Measurements from ENCODE around the gene PI4K2B. TPM values are rescaled to one million over a fixed set of nuclear protein-coding genes. Genes with fewer than 3 reads are reported as not detected.

PI4K2B gene
- total RNA-seq (10 to 100 TPM; 10.7 to 31.9 (median 11.9) TPM), polyA plus RNA-seq (10 to 100 TPM in 1 of 2 donors, 1 to 10 TPM in 1; 7.2 to 12.1 TPM), total RNA-seq (25.2 reads per million, percentile 56 among the genes with 10 or more reads in this experiment)

DNA sequence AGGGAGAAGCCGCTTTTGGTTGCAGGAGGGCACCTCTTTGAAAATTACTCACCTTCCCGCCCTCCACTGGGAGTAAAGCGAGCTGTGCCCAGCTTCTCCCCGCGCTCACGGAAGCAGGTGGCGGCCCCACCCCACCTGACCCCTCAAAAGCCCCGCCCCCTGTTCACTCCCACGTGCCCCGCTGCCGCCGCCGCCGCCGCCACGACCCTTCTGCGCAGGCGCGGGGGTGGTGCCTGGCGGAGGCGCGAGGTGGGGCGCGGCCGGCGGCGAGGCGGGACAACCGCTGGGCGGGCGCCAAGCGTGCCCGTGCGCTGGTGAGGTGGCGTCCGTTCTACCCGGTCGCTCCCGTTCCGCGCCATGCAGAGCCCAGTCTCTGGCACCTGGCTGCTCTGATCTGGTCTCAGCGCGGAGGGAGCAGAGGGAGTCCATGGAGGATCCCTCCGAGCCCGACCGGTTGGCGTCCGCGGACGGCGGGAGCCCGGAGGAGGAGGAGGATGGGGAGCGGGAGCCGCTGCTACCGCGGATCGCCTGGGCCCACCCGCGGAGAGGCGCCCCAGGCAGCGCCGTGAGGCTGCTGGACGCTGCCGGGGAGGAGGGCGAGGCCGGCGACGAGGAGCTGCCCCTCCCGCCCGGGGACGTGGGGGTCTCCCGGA is at the start of gene PI4K2B:
TSS of gene PI4K2B (plus strand) at position 297 of the 653 bp plus-strand sequence. CDS start at position 428, 131 bp downstream.
- H3K9me3 ChIP-seq (ENCODE audit: control insufficient read depth in 2 of 3, low read length in 3 of 3) = no peaks in the 10 kb centered on the region
- ChIA-PET POLR2A (interaction anchor here (0.6 to 3.9 kb wide), 5 partner anchors 11 to 78 kb away, joined by 3 to 54 read pairs (median 4); partner anchors contain the start of genes SEPSECS and ZCCHC4), CTCF (interaction anchor here (1.7 to 2.0 kb wide), 4 partner anchors 54 to 79 kb away, joined by 4 to 12 read pairs (median 8); partner anchors contain the start of gene ZCCHC4)
- H3K4me3 Mint-ChIP-seq = peak within 1 kb of the TSS; percentile 86 to 99 (median 94)
- intact Hi-C loops (cut with micrococcal nuclease) = loop anchor here (1.0 to 10.0 kb wide), 14 partner anchors 19 to 1627 kb away; partner anchors contain the start of genes ANAPC4 (in 2 of the 2), SEPSECS (in 2 of the 2), TBC1D19 (in 2 of the 2) and ZCCHC4 (in 2 of the 2)
- peak within 1 kb of the TSS; percentile 89 for H3K27ac ChIP-seq (ENCODE audit: low read depth, low read length)
- H3K9me3 Mint-ChIP-seq = peaks cover 0 to 12% (median 5%) of the 10 kb centered on the region in 11 donors
- DNase-seq = peak; percentile 88 to 99 (median 95)
- peaks cover 16 to 29% of the 10 kb centered on the region in 2 donors for H3K4me1 ChIP-seq (ENCODE audit: control insufficient read depth in 2 of 2, insufficient read depth in 2 of 2, low read length in 2 of 2)
- peak within 1 kb of the TSS; percentile 80 for H3K4me3 ChIP-seq (ENCODE audit: low read length)
- H3K4me1 Mint-ChIP-seq = peaks cover 16 to 57% (median 44%) of the 10 kb centered on the region in 7 donors
- no peaks in the 10 kb centered on the region for H3K27me3 ChIP-seq (ENCODE audit: control insufficient read depth in 2 of 2, insufficient read depth in 2 of 2, low read length in 2 of 2)
- H3K36me3 Mint-ChIP-seq = peaks cover 5 to 47% (median 23%) of the 10 kb centered on the region in 5 donors
- peak; percentile 92 for ATAC-seq
- peak within 1 kb of the TSS; percentile 89 to 98 (median 95) for H3K27ac Mint-ChIP-seq
- no peaks in the 10 kb centered on the region for H3K27me3 Mint-ChIP-seq
- H3K36me3 ChIP-seq (ENCODE audit: control insufficient read depth in 2 of 3, insufficient read depth in 3 of 3, low read length in 3 of 3) = peaks cover 0 to 3% (median 0%) of the 10 kb centered on the region in 3 experiments

DNA sequence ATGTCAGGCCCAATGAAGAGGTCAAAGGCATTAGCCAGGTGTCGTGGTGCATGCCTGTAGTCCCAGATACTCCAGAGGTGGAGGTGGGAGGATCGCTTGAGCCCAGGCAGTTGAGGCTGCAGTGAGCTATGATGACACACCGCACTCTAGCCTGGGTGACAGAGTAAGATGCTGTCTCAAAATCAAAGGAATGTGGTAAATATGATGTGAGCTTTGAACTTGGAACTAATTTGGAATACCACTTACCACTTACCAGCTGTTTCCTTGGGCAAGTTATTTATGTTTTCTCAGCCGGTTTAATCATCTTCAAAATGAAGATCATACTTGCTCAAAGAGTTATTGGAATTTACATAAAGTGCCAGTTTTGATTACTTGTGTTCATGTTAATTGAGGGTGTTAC is 49.8 kb upstream of the PI4K2B start:
- Histone ChIP-seq H3K4me1 (ENCODE audit: control insufficient read depth in 2 of 2, insufficient read depth in 2 of 2, low read length in 2 of 2) (peaks cover 4% of the 10 kb centered on the region in 2 donors), H3K4me3 (ENCODE audit: low read length) (no peak overlapping the region), H3K27ac (ENCODE audit: low read depth, low read length) (no peak overlapping the region), H3K27me3 (ENCODE audit: control insufficient read depth in 2 of 2, insufficient read depth in 2 of 2, low read length in 2 of 2) (no peaks in the 10 kb centered on the region), H3K9me3 (ENCODE audit: control insufficient read depth in 2 of 3, low read length in 3 of 3) (no peaks in the 10 kb centered on the region), H3K36me3 (ENCODE audit: control insufficient read depth in 2 of 3, insufficient read depth in 3 of 3, low read length in 3 of 3) (no peaks in the 10 kb centered on the region)
- ATAC-seq (no peak), DNase-seq (no peak)
- H3K36me3 Mint-ChIP-seq = peaks cover 0 to 15% (median 0%) of the 10 kb centered on the region in 5 donors
- POLR2A ChIA-PET = no interaction called here
- no peaks in the 10 kb centered on the region for H3K27me3 Mint-ChIP-seq
- no peak overlapping the region for H3K4me3 Mint-ChIP-seq
- peaks cover 0 to 2% (median 0%) of the 10 kb centered on the region in 11 donors for H3K9me3 Mint-ChIP-seq
- intact Hi-C loops (cut with micrococcal nuclease) = no loop called here
- CTCF ChIA-PET = interaction anchor here (0.6 kb wide), 1 partner anchor 24 kb away, joined by 3 read pairs; the partner anchor contains the start of gene SEPSECS
- H3K4me1 Mint-ChIP-seq = peaks cover 11 to 44% (median 32%) of the 10 kb centered on the region in 7 donors
- H3K27ac Mint-ChIP-seq = peak overlapping the region in 1 of 9 donors; percentile 5

DNA sequence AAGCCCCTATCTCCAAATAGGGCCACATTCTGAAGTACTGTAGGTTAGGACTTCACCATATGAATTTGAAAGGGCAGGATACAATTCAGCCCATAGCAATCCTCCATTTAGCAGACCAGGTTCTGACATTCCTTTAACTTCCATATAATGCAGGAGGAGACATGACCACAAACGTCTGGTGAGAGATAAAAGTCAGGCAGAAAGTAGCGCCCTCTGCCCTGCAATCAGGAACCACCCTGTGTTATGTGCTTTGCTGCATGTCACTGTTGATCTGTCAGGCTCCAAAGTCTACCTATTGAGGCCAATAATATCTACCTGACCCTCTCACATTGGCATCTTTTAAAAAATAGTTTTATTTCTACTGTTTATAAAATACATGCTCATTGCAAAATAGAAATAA is 43.4 kb upstream of the PI4K2B start:
- Mint-ChIP-seq H3K4me3 (no peak overlapping the region), H3K36me3 (peaks cover 0 to 18% (median 0%) of the 10 kb centered on the region in 5 donors), H3K27ac (no peak overlapping the region), H3K9me3 (no peaks in the 10 kb centered on the region), H3K27me3 (no peaks in the 10 kb centered on the region), H3K4me1 (peaks cover 0 to 16% (median 8%) of the 10 kb centered on the region in 7 donors)
- intact Hi-C loops (cut with micrococcal nuclease) = loop anchor here in 1 of 2 donors (5.0 kb wide), 1 partner anchor 37 kb away; no protein-coding TSS in a partner anchor
- ChIA-PET POLR2A (interaction anchor here (1.0 kb wide), 1 partner anchor 12 kb away, joined by 3 read pairs; no protein-coding TSS in a partner anchor), CTCF (no interaction called here)
- no peak for DNase-seq
- Histone ChIP-seq H3K9me3 (ENCODE audit: control insufficient read depth in 2 of 3, low read length in 3 of 3) (no peaks in the 10 kb centered on the region), H3K4me1 (ENCODE audit: control insufficient read depth in 2 of 2, insufficient read depth in 2 of 2, low read length in 2 of 2) (no peaks in the 10 kb centered on the region), H3K36me3 (ENCODE audit: control insufficient read depth in 2 of 3, insufficient read depth in 3 of 3, low read length in 3 of 3) (no peaks in the 10 kb centered on the region), H3K27me3 (ENCODE audit: control insufficient read depth in 2 of 2, insufficient read depth in 2 of 2, low read length in 2 of 2) (no peaks in the 10 kb centered on the region), H3K4me3 (ENCODE audit: low read length) (no peak overlapping the region), H3K27ac (ENCODE audit: low read depth, low read length) (no peak overlapping the region)
- no peak for ATAC-seq

DNA sequence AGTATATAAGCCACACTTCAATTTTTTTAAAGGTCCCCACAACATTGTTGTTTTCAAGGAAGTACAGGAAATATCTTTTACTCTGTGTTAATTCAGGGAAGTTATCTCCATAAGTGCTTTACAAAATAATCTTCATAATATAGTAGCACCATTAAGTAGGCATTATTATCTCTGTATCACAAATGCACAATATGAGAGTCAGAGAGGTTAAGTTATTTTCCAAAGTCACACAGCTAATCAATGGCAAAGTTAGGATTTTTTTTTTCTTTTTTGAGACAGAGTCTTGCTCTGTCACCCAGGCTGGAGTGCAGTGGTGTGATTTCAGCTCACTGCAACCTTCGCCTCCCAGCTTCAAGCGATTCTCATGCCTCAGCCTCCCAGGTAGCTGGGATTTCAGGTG is 35.1 kb upstream of the PI4K2B start:
- intact Hi-C loops (cut with micrococcal nuclease) = no loop called here
- Histone ChIP-seq H3K4me1 (ENCODE audit: control insufficient read depth in 2 of 2, insufficient read depth in 2 of 2, low read length in 2 of 2) (no peaks in the 10 kb centered on the region), H3K4me3 (ENCODE audit: low read length) (no peak overlapping the region), H3K9me3 (ENCODE audit: control insufficient read depth in 2 of 3, low read length in 3 of 3) (peaks cover 0 to 1% (median 0%) of the 10 kb centered on the region in 3 experiments), H3K36me3 (ENCODE audit: control insufficient read depth in 2 of 3, insufficient read depth in 3 of 3, low read length in 3 of 3) (no peaks in the 10 kb centered on the region), H3K27me3 (ENCODE audit: control insufficient read depth in 2 of 2, insufficient read depth in 2 of 2, low read length in 2 of 2) (no peaks in the 10 kb centered on the region), H3K27ac (ENCODE audit: low read depth, low read length) (no peak overlapping the region)
- no peak for ATAC-seq
- Mint-ChIP-seq H3K27ac (no peak overlapping the region), H3K27me3 (no peaks in the 10 kb centered on the region), H3K4me3 (no peak overlapping the region), H3K4me1 (peaks cover 0 to 11% (median 8%) of the 10 kb centered on the region in 7 donors), H3K36me3 (peaks cover 15 to 32% (median 29%) of the 10 kb centered on the region in 5 donors), H3K9me3 (peaks cover 0 to 27% (median 10%) of the 10 kb centered on the region in 11 donors)
- POLR2A ChIA-PET = interaction anchor here (1.3 kb wide), 1 partner anchor 8 kb away, joined by 4 read pairs; no protein-coding TSS in a partner anchor
- no peak for DNase-seq
- CTCF ChIA-PET = no interaction called here

DNA sequence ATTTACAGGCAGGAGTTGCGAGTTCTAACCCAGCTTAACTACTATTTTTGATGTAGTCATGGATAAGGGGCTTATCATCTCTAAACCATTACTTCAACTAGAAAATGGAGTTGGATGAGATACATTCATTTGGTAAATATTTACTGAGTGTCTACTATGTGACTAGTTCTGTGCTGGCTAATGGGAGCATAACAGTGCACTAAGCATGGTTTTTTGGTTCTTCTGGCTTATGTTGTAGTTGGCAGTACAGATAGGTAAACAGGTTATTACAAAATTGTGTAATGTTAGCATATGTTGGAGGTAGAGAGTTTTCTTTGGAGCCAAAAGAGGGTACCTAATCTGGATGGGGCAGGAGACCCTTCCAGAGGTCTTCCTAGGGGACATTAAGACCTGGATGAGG is 25.8 kb upstream of the PI4K2B start:
- CTCF ChIA-PET = no interaction called here
- Mint-ChIP-seq H3K36me3 (peaks cover 5 to 36% (median 14%) of the 10 kb centered on the region in 5 donors), H3K9me3 (peaks cover 4 to 63% (median 29%) of the 10 kb centered on the region in 11 donors), H3K4me3 (no peak overlapping the region), H3K27ac (no peak overlapping the region), H3K27me3 (peaks cover 0 to 10% (median 0%) of the 10 kb centered on the region in 5 donors), H3K4me1 (peaks cover 0 to 7% (median 0%) of the 10 kb centered on the region in 7 donors)
- Histone ChIP-seq H3K27ac (ENCODE audit: low read depth, low read length) (no peak overlapping the region), H3K36me3 (ENCODE audit: control insufficient read depth in 2 of 3, insufficient read depth in 3 of 3, low read length in 3 of 3) (no peaks in the 10 kb centered on the region), H3K27me3 (ENCODE audit: control insufficient read depth in 2 of 2, insufficient read depth in 2 of 2, low read length in 2 of 2) (no peaks in the 10 kb centered on the region), H3K4me3 (ENCODE audit: low read length) (no peak overlapping the region), H3K9me3 (ENCODE audit: control insufficient read depth in 2 of 3, low read length in 3 of 3) (peaks cover 0 to 11% (median 3%) of the 10 kb centered on the region in 3 experiments), H3K4me1 (ENCODE audit: control insufficient read depth in 2 of 2, insufficient read depth in 2 of 2, low read length in 2 of 2) (no peaks in the 10 kb centered on the region)
- intact Hi-C loops (cut with micrococcal nuclease) = no loop called here
- ATAC-seq (no peak), DNase-seq (no peak)
- POLR2A ChIA-PET = interaction anchor here (0.7 kb wide), 1 partner anchor 53 kb away, joined by 3 read pairs; no protein-coding TSS in a partner anchor

DNA sequence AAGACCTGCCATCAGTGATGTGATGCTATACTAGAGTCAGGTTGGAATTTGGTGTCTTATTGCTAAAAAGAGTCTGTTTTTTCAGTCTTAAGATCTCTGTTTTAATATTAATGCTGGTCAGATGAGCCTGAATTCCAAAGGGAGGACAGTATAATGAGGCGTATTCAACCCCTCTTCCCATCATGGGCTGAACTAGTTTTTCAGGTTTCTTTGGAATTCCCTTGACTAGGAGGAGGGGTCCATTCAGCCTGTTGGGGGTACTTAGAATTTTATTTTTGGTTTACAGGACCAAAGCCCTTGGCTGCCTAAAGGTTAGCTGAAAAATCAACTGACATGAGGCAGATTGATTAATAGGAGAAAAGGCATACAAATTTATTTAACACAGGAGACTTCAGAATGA is 24.1 kb upstream of the PI4K2B start:
- CTCF ChIA-PET = interaction anchor here (0.6 to 1.3 kb wide), 2 partner anchors 23 to 103 kb away, joined by 3 to 9 read pairs; partner anchors contain the start of gene ZCCHC4
- no peak for DNase-seq
- Mint-ChIP-seq H3K4me1 (peaks cover 0 to 3% (median 0%) of the 10 kb centered on the region in 7 donors), H3K9me3 (peaks cover 7 to 67% (median 33%) of the 10 kb centered on the region in 11 donors), H3K4me3 (no peak overlapping the region), H3K27ac (no peak overlapping the region), H3K36me3 (peaks cover 3 to 48% (median 23%) of the 10 kb centered on the region in 5 donors), H3K27me3 (peaks cover 0 to 10% (median 0%) of the 10 kb centered on the region in 5 donors)
- Histone ChIP-seq H3K9me3 (ENCODE audit: control insufficient read depth in 2 of 3, low read length in 3 of 3) (peaks cover 0 to 13% (median 0%) of the 10 kb centered on the region in 3 experiments), H3K4me1 (ENCODE audit: control insufficient read depth in 2 of 2, insufficient read depth in 2 of 2, low read length in 2 of 2) (no peaks in the 10 kb centered on the region), H3K27ac (ENCODE audit: low read depth, low read length) (no peak overlapping the region), H3K36me3 (ENCODE audit: control insufficient read depth in 2 of 3, insufficient read depth in 3 of 3, low read length in 3 of 3) (no peaks in the 10 kb centered on the region), H3K27me3 (ENCODE audit: control insufficient read depth in 2 of 2, insufficient read depth in 2 of 2, low read length in 2 of 2) (no peaks in the 10 kb centered on the region), H3K4me3 (ENCODE audit: low read length) (no peak overlapping the region)
- intact Hi-C loops (cut with micrococcal nuclease) = no loop called here
- POLR2A ChIA-PET = interaction anchor here (1.0 kb wide), 1 partner anchor 108 kb away, joined by 3 read pairs; no protein-coding TSS in a partner anchor
- no peak for ATAC-seq
